TTC549 (cell line): ENCODE measurements around the gene ZNFX1.
A peak's percentile ranks its signal among the peaks of the same experiment; 100 is the strongest.
"Not testable (repeated sequence)": the region's sequence is repeated elsewhere in the genome, so short reads cannot be mapped to it uniquely, and the experiment has no call there.

Experiments
- FAIRE-seq: peaks from 2 replicates; lab custom pipeline; 2012; peaks lifted over from hg19 to GRCh38; lab: Jason Lieb, UNC

The ZNFX1 gene

GRCh38 chr20:49278036-49278817 lies at the start of gene ZNFX1:
Gene ZNFX1, minus strand, starts transcription at chr20:49278057. Its CDS starts 2,218 bp downstream, at chr20:49275839.
- FAIRE-seq = peak; percentile 25

GRCh38 chr20:49326026-49326425 lies 48.2 kb upstream of the ZNFX1 start:
- no peak for FAIRE-seq

GRCh38 chr20:49324306-49324705 lies 46.4 kb upstream of the ZNFX1 start:
- no peak for FAIRE-seq

- no peak for FAIRE-seq
Measured at GRCh38 chr20:49323622-49324238, 45.9 kb upstream of the ZNFX1 start.

DNA sequence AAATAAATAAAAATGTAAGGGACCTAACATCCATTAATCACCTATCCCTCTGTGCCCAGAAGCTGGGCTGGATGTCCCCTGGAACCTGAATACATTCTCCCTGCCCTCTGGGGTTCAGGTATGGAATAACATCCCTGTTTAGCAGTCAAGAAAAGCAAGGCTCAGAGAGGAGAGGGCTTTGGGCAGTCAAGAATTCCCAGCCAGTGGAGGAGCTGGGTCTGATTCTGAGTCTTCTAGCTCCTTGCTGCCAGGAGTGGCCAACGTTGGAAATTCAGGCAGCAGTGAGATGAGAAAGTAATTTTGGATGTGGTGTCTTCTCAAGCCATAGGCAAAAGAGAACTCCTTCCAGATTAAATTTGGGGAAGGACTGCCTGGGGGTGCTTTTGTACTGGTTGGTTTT lies 42.6 kb upstream of the ZNFX1 start:
- no peak for FAIRE-seq

GRCh38 chr20:49319208-49319809 lies 41.5 kb upstream of the ZNFX1 start:
- no peak for FAIRE-seq

DNA sequence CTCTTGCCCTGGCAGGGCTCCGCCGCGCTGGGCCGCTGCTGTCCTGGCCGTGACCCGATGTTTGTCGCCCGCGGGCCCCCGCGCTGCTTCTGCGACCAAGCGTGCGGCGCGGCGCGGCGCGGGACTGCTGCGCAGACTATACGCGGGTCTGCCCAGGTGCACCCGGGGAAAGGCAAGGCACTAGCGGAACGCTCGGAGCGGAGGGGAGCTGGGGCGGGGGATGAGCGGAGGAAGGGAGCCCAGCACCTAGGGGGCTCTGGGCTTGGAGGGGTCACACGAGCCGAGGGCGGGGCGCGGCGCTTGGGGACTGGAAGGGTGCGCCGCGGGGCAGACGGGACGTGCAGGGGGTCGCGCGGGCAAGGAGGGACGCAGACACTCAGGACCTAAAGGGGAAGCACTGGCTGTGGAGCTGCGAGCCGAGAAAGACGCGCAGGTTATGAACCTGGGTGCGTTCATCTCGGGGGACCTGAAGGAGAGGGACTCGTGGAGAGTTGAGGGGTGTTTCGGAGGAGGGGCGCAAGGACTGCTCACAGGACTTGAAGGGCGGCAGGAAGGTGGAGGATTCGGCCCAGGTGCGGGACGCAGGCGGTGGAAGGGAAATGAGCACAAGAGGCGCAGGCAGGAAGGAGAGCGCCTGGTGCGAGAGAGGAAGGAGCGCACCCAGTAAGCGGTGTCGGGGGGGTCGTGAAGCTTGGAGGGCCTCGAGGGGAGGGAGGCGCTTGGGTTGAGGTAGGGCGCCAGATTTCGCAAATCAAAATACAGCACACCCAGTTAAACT lies 40.8 kb upstream of the ZNFX1 start:
- FAIRE-seq = no peak

- no peak for FAIRE-seq
Measured at GRCh38 chr20:49318091-49318429, 40.2 kb upstream of the ZNFX1 start.

DNA sequence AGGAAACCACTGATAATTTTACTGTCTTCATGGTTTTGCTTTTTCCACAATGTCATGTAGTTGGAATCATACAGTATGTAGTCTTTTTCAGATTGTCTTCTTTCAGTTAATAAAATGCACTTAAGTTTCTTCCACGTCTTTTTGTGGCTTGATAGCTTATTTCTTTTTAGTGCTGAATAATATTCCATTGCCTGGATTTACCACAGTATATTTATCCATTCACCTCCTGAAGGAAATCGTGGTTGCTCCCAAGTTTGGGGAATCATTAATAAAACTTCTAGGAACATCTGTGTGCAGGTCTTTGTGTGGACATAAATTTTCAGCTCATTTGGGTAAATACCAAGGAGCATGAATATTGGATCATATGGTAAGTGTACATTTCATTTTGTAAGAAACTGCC lies 38.8 kb upstream of the ZNFX1 start:
- no peak for FAIRE-seq

GRCh38 chr20:49315580-49315979 lies 37.7 kb upstream of the ZNFX1 start:
- no peak for FAIRE-seq

DNA sequence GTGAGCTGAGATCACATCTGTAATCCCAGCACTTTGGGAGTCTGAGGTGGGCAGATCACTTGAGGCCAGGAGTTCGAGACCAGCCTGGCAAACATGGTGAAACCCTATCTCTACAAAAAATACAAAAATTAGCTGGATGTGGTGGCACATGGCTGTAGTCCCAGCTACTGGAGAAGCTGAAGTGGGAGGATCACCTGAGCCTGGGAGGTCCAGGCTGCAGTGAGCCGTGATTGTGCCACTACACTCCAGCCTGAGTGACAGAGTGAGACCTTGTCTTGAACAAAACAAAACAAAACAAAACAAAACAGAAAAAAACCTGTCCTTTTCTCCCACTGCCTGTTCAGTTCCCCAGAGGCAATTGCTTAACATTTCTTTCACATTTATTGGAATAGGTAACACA lies 36.2 kb upstream of the ZNFX1 start:
- FAIRE-seq = not testable (repeated sequence)

- FAIRE-seq = no peak
Measured at GRCh38 chr20:49313283-49313682, 35.4 kb upstream of the ZNFX1 start.

DNA sequence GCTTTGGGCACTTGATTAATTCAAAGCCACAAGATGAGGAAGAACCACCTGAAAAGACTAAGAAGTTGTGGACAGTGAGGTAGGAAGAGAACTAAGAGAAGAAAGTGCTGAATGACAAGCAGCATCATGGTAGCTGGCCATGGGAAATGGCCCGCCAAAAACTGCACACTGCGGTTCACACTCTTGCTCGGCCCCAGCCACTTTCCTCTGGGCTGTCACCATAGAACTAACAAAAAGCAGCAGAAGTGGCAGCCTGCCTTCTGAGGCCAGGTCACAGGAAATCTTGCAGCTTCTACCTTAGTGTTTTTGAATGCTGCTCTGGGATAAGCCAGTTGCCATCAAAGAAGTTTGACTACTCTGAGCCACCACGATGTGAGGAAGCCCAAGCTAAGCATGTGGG lies 34.8 kb upstream of the ZNFX1 start:
- FAIRE-seq = no peak

- no peak for FAIRE-seq
Measured at GRCh38 chr20:49310705-49311104, 32.8 kb upstream of the ZNFX1 start.

GRCh38 chr20:49308875-49309274 lies 31.0 kb upstream of the ZNFX1 start:
- no peak for FAIRE-seq

- FAIRE-seq = no peak
Measured at GRCh38 chr20:49306903-49307620, 29.2 kb upstream of the ZNFX1 start.

- FAIRE-seq = no peak
Measured at GRCh38 chr20:49303065-49303552, 25.3 kb upstream of the ZNFX1 start.

DNA sequence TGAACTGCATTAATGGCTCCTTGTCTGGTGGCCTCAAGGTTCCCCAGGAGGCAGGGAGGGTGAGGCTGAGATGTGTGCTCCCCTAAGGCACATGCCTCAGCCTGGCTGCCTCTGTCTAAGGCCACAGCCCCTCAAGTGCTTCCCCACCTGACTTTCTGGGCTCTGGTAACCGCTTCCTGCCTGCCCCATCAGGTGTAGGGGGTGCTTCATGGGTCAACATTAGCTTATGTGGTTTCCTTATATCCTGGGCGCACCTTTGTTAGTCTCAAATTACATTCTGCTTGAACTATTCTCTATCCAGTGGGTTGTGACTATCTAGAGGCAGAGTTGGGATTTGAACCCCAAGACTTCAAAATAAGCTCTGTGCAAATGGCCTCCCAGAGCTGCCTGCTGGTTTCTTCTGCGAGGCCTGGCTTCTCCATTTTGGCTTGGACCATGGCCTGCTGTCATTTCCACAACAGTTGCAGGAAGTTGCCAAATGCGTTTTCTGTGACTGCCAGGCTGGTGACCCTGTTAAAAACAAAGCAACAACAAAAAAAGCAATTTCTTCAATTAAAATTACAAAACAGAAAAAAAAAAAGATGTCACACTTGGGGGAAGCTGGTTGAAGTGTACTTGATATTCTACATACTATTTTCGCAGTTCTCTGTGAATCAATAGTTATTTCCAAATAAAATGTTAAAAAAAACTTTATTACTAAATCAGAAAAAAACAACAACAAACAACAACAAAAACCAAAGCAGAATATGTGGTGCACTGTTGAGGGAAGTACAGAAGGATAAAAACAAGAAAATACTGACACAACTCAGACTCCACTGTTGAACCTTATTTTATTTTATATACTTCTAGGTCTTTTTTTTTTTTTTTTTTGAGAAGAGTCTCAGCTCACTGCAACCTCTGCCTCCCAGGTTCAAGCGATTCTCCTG lies 20.0 kb upstream of the ZNFX1 start:
- no peak for FAIRE-seq

DNA sequence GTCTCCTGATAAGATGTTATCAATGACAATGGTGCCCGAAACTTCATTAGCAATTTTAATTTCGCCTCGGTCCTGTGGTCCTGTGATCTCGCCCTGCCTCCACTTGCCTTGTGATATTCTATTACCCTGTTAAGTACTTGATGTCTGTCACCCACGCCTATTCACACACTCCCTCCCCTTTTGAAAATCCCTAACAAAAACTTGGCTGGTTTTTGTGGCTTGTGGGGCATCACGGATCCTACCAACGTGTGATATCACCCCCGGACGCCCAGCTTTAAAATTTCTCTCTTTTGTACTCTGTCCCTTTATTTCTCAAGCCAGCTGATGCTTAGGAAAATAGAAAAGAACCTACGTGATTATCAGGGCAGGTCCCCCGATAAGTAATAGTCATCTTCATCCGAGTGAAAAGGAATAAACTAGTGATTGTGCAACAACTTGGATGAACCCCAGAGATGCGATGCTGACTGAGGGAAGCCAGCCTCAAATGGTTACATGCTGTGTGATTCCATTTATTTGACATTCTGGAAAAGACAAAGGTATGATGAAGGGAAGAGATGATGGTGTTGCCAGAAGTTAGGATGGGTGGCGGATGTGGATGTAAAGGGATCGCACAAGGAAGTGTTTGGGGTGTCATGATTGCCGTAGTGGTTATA lies 16.3 kb upstream of the ZNFX1 start:
- not testable (repeated sequence) for FAIRE-seq

GRCh38 chr20:49293122-49293521 lies 15.3 kb upstream of the ZNFX1 start:
- FAIRE-seq = no peak
